Measurements from ENCODE around the gene PALM. TPM values are rescaled to one million over a fixed set of nuclear protein-coding genes. Genes with fewer than 3 reads are reported as not detected.
A peak's percentile ranks its signal among the peaks of the same experiment; 100 is the strongest.

PALM gene
- total and polyA plus RNA-seq, 9 of the 15 experiments (the other 6 are each of a cell fraction or from before 2014, with no cell fraction given): 0.04 to 6.6 (median 1.7) TPM

DNA sequence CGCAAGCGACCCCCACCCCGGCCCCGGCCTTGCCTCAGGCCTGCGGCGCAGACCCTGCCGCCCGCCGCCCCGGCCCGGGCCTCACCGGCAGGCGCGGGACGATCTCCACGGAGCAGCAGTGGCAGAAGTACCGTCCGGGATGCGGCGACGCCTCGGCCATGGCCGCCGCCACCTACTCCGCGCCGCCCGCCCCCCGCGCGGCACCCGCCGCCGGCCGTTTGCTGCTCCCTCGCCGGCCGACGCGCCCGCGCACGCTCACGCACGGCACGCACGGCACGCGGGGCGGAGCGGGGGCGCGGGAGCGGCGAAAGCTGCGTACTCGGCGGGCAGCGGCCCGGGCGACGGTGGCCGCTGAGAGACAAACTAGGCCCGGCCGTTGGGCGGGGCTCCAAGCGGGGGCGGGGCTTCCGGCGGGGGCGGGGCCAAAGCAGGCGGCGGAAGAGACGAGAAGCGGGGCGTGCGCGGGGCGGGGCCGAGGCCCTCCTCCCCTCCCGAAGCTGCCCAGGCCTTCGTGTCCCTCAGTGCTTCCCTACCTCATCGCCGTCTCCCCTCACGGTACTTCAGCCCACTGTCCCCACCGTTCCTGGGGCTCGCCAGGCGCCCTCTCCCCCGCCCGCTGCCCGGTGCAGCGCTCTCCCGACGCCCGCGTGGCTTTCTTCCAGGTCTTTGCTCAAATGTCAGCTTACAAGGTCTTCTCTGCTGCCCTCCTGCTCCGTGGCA lies 45.6 kb upstream of the PALM start, which contains the start of gene RNF126 (continued):
- TF ChIP-seq, protein P1, sequence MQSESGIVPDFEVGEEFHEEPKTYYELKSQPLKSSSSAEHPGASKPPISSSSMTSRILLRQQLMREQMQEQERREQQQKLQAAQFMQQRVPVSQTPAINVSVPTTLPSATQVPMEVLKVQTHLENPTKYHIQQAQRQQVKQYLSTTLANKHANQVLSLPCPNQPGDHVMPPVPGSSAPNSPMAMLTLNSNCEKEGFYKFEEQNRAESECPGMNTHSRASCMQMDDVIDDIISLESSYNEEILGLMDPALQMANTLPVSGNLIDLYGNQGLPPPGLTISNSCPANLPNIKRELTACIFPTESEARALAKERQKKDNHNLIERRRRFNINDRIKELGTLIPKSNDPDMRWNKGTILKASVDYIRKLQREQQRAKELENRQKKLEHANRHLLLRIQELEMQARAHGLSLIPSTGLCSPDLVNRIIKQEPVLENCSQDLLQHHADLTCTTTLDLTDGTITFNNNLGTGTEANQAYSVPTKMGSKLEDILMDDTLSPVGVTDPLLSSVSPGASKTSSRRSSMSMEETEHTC (IDR thresholded peaks at IDR 0.05): no peak
- TF ChIP-seq MBD2 (IDR thresholded peaks at IDR 0.05; ENCODE audit: borderline replicate concordance, low read depth) (no peak), ZNF696 (CRISPR knock-in tag; conservative IDR thresholded peaks at IDR 0.05) (no peak), ZNF384 (IDR thresholded peaks at IDR 0.05; ENCODE audit: low read depth, low read length) (no peak), CCNT2 (IDR thresholded peaks at IDR 0.05; ENCODE audit: borderline replicate concordance, extremely low read depth, insufficient read length, low read depth, low read length) (peak; percentile 78), NFYB (IDR thresholded peaks at IDR 0.05; ENCODE audit: extremely low read depth, insufficient read length) (no peak), ETV5 (CRISPR knock-in tag; IDR thresholded peaks at IDR 0.05; ENCODE audit: low read depth) (peak; percentile 17; the same call in 1 of the 2 replicates), POU5F1 (IDR thresholded peaks at IDR 0.05; ENCODE audit: borderline replicate concordance, low read depth, low read length, partially characterized antibody) (peak; percentile 74), RBM25 (IDR thresholded peaks at IDR 0.05; ENCODE audit: low read depth, low read length, severe bottlenecking) (no peak), BRCA1 (IDR thresholded peaks at IDR 0.05) (no peak), BRCA1 (CRISPR knock-in tag; IDR thresholded peaks at IDR 0.05) (no peak), C11orf30 (IDR thresholded peaks at IDR 0.05; ENCODE audit: low read depth) (no peak), NFXL1 (CRISPR knock-in tag; IDR thresholded peaks at IDR 0.05) (no peak), KAT7 (CRISPR knock-in tag; IDR thresholded peaks at IDR 0.05; ENCODE audit: borderline replicate concordance) (no peak), SREBF2 (CRISPR knock-in tag; IDR thresholded peaks at IDR 0.05) (no peak), PML (IDR thresholded peaks at IDR 0.05; ENCODE audit: low read length) (no peak), ELF2 (CRISPR knock-in tag; IDR thresholded peaks at IDR 0.05) (no peak), BHLHE40 (IDR thresholded peaks at IDR 0.05; ENCODE audit: low read length) (peak; percentile 90)
- TF ChIP-seq, protein P2, sequence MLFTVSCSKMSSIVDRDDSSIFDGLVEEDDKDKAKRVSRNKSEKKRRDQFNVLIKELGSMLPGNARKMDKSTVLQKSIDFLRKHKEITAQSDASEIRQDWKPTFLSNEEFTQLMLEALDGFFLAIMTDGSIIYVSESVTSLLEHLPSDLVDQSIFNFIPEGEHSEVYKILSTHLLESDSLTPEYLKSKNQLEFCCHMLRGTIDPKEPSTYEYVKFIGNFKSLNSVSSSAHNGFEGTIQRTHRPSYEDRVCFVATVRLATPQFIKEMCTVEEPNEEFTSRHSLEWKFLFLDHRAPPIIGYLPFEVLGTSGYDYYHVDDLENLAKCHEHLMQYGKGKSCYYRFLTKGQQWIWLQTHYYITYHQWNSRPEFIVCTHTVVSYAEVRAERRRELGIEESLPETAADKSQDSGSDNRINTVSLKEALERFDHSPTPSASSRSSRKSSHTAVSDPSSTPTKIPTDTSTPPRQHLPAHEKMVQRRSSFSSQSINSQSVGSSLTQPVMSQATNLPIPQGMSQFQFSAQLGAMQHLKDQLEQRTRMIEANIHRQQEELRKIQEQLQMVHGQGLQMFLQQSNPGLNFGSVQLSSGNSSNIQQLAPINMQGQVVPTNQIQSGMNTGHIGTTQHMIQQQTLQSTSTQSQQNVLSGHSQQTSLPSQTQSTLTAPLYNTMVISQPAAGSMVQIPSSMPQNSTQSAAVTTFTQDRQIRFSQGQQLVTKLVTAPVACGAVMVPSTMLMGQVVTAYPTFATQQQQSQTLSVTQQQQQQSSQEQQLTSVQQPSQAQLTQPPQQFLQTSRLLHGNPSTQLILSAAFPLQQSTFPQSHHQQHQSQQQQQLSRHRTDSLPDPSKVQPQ (CRISPR knock-in tag; IDR thresholded peaks at IDR 0.05; ENCODE audit: borderline replicate concordance): no peak
- TF ChIP-seq, protein P3, sequence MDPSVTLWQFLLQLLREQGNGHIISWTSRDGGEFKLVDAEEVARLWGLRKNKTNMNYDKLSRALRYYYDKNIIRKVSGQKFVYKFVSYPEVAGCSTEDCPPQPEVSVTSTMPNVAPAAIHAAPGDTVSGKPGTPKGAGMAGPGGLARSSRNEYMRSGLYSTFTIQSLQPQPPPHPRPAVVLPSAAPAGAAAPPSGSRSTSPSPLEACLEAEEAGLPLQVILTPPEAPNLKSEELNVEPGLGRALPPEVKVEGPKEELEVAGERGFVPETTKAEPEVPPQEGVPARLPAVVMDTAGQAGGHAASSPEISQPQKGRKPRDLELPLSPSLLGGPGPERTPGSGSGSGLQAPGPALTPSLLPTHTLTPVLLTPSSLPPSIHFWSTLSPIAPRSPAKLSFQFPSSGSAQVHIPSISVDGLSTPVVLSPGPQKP (CRISPR knock-in tag; IDR thresholded peaks at IDR 0.05): no peak
- TF ChIP-seq, protein P4, sequence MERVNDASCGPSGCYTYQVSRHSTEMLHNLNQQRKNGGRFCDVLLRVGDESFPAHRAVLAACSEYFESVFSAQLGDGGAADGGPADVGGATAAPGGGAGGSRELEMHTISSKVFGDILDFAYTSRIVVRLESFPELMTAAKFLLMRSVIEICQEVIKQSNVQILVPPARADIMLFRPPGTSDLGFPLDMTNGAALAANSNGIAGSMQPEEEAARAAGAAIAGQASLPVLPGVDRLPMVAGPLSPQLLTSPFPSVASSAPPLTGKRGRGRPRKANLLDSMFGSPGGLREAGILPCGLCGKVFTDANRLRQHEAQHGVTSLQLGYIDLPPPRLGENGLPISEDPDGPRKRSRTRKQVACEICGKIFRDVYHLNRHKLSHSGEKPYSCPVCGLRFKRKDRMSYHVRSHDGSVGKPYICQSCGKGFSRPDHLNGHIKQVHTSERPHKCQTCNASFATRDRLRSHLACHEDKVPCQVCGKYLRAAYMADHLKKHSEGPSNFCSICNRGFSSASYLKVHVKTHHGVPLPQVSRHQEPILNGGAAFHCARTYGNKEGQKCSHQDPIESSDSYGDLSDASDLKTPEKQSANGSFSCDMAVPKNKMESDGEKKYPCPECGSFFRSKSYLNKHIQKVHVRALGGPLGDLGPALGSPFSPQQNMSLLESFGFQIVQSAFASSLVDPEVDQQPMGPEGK (CRISPR knock-in tag; IDR thresholded peaks at IDR 0.05; ENCODE audit: borderline replicate concordance): no peak

All from K562 (cell line).